GM10248 (cell line): Measurements from ENCODE around the gene TRIM71.
"Not testable (repeated sequence)": the region's sequence is repeated elsewhere in the genome, so short reads cannot be mapped to it uniquely, and the experiment has no call there.

Source experiments
- CTCF ChIA-PET: fragments of 300-600 bp; sonication (Branson Sonifier 250); formaldehyde crosslinking; extraction: SDS; loops from one replicate; lab custom pipeline; 2021; ENCODE audit warnings: antibody characterized with exemption; lab: Yijun Ruan, JAX
- POLR2A ChIA-PET: fragments of 350-650 bp; sonication (Branson Sonifier 250); formaldehyde crosslinking; extraction: SDS; loops from one replicate; lab custom pipeline; 2020; ENCODE audit warnings: antibody characterized with exemption; lab: Yijun Ruan, JAX
- DNase-seq: peaks from one replicate; pipeline ENCODE4 v3.0.0; 2012; ENCODE audit errors: extremely low spot score
- TF ChIP-seq, protein P1 (sequence below): IDR thresholded peaks from 2 replicates; pipeline ENCODE4 v1.5.1; 2012; ENCODE audit warnings: mild to moderate bottlenecking, low read depth; ENCODE audit errors: extremely low read depth, missing control alignments, control extremely low read depth

Gene TRIM71

DNA sequence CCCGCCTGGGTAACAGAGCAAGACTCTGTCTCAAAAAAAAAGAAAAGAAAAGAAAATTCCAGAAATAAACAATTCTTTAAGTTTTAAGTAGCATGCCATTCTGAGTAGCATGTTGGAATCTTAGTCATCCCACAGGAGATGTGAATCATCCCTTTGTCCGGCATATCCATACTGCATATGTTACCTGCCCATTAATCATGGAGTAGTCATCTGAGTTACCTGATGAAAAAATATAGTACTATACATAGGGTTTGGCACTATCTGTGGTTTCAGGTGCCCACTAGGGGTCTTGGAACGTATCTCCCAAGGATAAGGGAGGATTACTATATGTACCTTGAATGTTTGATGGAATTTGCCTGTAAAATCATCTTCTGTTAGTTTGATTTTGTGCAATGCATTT lies 127.3 kb downstream of the TRIM71 start:
- TF ChIP-seq, protein P1, sequence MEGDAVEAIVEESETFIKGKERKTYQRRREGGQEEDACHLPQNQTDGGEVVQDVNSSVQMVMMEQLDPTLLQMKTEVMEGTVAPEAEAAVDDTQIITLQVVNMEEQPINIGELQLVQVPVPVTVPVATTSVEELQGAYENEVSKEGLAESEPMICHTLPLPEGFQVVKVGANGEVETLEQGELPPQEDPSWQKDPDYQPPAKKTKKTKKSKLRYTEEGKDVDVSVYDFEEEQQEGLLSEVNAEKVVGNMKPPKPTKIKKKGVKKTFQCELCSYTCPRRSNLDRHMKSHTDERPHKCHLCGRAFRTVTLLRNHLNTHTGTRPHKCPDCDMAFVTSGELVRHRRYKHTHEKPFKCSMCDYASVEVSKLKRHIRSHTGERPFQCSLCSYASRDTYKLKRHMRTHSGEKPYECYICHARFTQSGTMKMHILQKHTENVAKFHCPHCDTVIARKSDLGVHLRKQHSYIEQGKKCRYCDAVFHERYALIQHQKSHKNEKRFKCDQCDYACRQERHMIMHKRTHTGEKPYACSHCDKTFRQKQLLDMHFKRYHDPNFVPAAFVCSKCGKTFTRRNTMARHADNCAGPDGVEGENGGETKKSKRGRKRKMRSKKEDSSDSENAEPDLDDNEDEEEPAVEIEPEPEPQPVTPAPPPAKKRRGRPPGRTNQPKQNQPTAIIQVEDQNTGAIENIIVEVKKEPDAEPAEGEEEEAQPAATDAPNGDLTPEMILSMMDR, result no peak
- DNase-seq, result no peak
- POLR2A ChIA-PET, result no interaction called here
- CTCF ChIA-PET, result interaction anchor here (3.2 kb wide), 1 partner anchor 29 kb away, joined by 9 read pairs; no protein-coding TSS in a partner anchor

GRCh38 chr3:32945598-32945997 lies 127.8 kb downstream of the TRIM71 start:
- CTCF ChIA-PET, result interaction anchor here (3.2 kb wide), 1 partner anchor 29 kb away, joined by 9 read pairs; no protein-coding TSS in a partner anchor
- POLR2A ChIA-PET, DNase-seq: not testable (repeated sequence)

- TF ChIP-seq, protein P1, result no peak
- DNase-seq, result no peak
- ChIA-PET POLR2A (no interaction called here), CTCF (interaction anchor here (0.8 to 5.4 kb wide), 38 partner anchors 10 to 840 kb away, joined by 3 to 137 read pairs (median 4); no protein-coding TSS in a partner anchor)
These were observed 129.4 kb downstream of the TRIM71 start for GRCh38 chr3:32946973-32947788.
